Measurements from ENCODE around the gene OR4Q2. TPM values are rescaled to one million over a fixed set of nuclear protein-coding genes. Genes with fewer than 3 reads are reported as not detected.

The OR4Q2 gene
- polyA plus RNA-seq, 1 donor: not detected

GRCh38 chr14:20044243-20044642, 42.3 kb downstream of the OR4Q2 start:
- Histone ChIP-seq H3K27me3 (ENCODE audit: control insufficient read depth, insufficient read depth, low read length) (no peaks in the 10 kb centered on the region), H3K4me3 (ENCODE audit: low read length) (no peak overlapping the region), H3K27ac (ENCODE audit: low read length) (no peak overlapping the region), H3K4me1 (ENCODE audit: control insufficient read depth, insufficient read depth, low read length) (no peaks in the 10 kb centered on the region), H3K9me3 (ENCODE audit: control insufficient read depth, low read depth, low read length) (no peaks in the 10 kb centered on the region), H3K36me3 (ENCODE audit: control insufficient read depth, insufficient read depth, low read length) (no peaks in the 10 kb centered on the region)
- no peak for DNase-seq
- 100% methylated on average over 1 of the region's 5 CpGs for WGBS (ENCODE audit: insufficient coverage, low lambda C conversion rate)

GRCh38 chr14:20048202-20048601, 46.2 kb downstream of the OR4Q2 start:
- no peak overlapping the region for H3K4me3 ChIP-seq (ENCODE audit: low read length)
- DNase-seq: no peak
- no peak overlapping the region for H3K27ac ChIP-seq (ENCODE audit: low read length)
- H3K36me3 ChIP-seq (ENCODE audit: control insufficient read depth, insufficient read depth, low read length): no peaks in the 10 kb centered on the region
- 75% methylated on average over 1 of the region's 1 CpG for WGBS (ENCODE audit: insufficient coverage, low lambda C conversion rate)
- no peaks in the 10 kb centered on the region for H3K9me3 ChIP-seq (ENCODE audit: control insufficient read depth, low read depth, low read length)
- no peaks in the 10 kb centered on the region for H3K4me1 ChIP-seq (ENCODE audit: control insufficient read depth, insufficient read depth, low read length)
- H3K27me3 ChIP-seq (ENCODE audit: control insufficient read depth, insufficient read depth, low read length): no peaks in the 10 kb centered on the region

Other genes with a start within 250 kb of the OR4Q2 start
- gene OR4M1, start 228.7 kb upstream of the OR4Q2 start, polyA plus RNA-seq: not detected
- not detected for gene OR4N2, start 198.4 kb upstream of the OR4Q2 start, polyA plus RNA-seq
- not detected for gene OR4K2, start 127.0 kb upstream of the OR4Q2 start, polyA plus RNA-seq
- not detected for gene OR4K5, start 81.6 kb upstream of the OR4Q2 start, polyA plus RNA-seq
- gene OR4K1, start 71.2 kb upstream of the OR4Q2 start, polyA plus RNA-seq: not detected
- gene OR4K15, start 26.6 kb upstream of the OR4Q2 start, polyA plus RNA-seq: not detected
- gene OR4K14, start 17.1 kb downstream of the OR4Q2 start, polyA plus RNA-seq: not detected
- not detected for gene OR4K13, start 33.9 kb downstream of the OR4Q2 start, polyA plus RNA-seq
- not detected for gene OR4L1, start 57.9 kb downstream of the OR4Q2 start, polyA plus RNA-seq
- gene OR4K17, start 108.6 kb downstream of the OR4Q2 start, polyA plus RNA-seq: not detected
- not detected for gene OR4N5, start 136.7 kb downstream of the OR4Q2 start, polyA plus RNA-seq
- not detected for gene OR11G2, start 188.7 kb downstream of the OR4Q2 start, polyA plus RNA-seq
- not detected for gene OR11H6, start 221.5 kb downstream of the OR4Q2 start, polyA plus RNA-seq
- 0.34 TPM for gene OR11H7, start 226.8 kb downstream of the OR4Q2 start, polyA plus RNA-seq
- not detected for gene OR11H4, start 237.1 kb downstream of the OR4Q2 start, polyA plus RNA-seq

Data from large intestine (tissue), 3 donors.